Stimulated activated CD8-positive, alpha-beta memory T cell treated with anti-CD3 and anti-CD28 coated beads, Interleukin-12 subunit alpha, Interleukin-12 subunit beta, amount 100 ng/mL, for 24 hours (primary cell): ENCODE measurements around the gene FBXW8.

Source experiments
- DNase-seq: peaks from one replicate; pipeline ENCODE4 v3.0.0-alpha.2; 2020; ENCODE audit errors: extremely low read depth

FBXW8 gene

DNA sequence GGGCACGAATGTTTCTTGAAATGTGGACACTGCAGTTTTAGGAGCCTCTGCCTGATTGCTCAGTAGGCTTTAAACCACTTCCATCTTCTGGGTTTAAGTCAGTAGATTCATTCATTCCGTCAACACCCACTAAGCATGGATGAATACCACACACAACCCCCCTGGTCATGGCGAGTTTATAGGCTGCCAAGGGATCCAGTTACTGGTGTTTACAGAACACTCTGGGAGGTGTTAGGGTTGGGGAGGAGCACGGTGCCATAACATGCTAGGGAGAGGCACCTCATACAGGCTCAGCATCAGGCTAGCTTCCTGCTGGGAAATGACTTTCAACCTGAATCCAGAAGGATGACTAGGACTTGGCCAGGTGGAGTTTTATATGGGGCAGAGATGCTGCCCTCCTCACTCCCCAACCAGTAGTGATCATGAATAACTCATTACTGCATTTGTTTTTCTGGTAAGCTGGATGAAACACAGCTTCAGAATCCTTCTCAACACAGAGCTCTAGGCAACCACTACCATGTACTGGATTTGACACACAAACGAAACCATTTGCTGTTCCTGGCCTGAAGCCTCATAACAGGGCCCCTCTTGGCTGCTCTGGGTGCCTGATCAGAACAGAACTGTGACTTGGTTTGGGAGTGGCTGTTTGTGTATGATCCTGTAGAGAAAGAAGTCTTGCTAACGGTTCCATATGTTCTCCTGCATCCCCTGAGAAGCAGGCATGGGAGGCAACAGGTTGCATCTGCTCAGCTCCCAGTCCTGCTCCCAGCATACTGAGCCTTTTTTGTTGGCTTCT, 47.9 kb downstream of the FBXW8 start:
- DNase-seq = no peak

DNA sequence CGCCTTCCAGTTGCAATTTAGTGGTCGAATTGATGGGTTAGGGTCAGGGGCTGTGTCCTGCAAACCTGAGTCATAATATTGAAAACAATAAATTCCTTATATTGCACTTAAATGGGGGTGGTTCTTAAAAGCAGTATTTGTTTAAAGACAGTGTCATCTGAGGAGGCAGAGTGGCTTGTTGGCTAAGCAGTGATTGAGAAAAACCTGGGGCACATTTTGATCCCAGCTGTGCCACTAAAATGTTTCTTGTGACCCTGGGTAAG, 48.4 kb downstream of the FBXW8 start:
- no peak for DNase-seq

DNA sequence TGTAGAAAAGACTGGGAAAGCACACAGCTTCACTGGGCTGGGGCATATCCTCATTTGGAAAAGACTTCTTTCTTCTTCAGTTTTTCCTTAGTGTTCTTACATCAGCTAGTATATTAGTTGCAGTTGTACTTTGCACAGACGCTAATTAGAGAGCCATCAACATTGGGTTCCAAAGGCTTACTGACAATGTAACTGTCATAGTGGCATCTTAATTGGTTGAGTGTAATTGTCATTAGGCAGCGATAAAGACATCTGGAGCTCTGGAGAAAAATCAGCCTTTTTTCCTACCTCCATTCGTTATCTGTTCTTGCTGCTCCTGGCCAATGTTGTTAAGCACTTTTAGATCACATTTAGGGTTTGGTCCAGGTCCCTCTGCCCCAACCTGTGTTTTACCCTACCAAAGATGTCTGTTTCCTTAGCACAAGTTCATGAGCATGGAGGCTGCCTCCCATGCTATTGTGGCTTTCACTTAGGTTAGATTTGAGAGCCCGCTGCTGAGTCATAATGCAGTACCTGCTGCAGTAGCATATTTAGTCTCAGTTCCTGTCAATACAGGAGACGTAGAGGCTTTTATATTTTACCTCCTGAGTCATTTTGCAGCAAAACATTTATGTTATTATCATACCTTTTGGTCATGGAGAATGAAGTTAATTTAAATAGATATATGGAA, 49.2 kb downstream of the FBXW8 start:
- no peak for DNase-seq

DNA sequence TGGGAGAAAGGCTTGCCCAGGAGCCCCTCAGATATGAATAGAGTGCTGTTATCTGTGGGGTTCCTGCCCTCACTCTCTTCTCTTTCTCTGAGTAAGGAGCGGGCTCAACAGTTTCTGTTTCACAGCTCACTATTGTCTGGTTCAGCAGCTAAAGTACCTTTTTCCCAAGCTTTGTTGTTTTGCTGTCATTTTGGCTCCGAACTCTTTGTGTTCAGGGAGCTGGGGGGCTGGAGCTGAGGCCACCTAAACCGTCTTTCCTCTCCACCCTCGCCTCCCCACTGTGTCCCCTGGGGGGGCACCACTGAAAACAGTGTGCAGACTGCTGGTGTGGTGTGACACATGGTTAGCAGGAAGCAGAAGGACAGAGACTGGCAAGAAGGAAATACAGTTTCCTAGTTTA, 51.4 kb downstream of the FBXW8 start:
- DNase-seq = no peak

DNA sequence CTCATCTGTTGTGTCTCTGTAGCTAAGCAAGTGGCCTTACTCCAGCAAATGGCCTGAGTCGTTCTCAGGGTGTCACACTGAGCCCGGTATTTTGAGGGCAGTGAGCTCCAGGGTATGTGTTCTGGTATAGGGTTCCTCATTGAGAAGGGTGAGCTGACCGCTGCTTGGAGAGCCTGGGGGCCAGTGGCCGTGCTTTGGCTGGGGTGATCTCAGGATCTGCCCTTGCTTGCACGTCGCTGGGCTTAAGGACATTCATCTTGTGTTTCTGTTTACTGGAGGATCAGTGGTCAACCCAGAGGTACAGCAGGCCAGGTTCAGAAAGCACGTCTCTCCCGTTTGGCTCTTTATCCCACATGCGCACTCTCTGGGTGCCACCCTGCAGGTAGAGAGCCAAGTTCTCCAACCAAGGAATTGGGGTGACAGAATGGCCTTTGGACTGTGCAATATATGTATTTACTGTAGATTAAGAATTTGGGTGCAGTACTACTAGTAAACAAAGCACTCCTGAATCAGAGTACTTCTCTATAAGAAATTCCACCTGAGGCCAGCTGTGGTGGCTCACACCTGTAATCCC, 52.1 kb downstream of the FBXW8 start:
- no peak for DNase-seq

DNA sequence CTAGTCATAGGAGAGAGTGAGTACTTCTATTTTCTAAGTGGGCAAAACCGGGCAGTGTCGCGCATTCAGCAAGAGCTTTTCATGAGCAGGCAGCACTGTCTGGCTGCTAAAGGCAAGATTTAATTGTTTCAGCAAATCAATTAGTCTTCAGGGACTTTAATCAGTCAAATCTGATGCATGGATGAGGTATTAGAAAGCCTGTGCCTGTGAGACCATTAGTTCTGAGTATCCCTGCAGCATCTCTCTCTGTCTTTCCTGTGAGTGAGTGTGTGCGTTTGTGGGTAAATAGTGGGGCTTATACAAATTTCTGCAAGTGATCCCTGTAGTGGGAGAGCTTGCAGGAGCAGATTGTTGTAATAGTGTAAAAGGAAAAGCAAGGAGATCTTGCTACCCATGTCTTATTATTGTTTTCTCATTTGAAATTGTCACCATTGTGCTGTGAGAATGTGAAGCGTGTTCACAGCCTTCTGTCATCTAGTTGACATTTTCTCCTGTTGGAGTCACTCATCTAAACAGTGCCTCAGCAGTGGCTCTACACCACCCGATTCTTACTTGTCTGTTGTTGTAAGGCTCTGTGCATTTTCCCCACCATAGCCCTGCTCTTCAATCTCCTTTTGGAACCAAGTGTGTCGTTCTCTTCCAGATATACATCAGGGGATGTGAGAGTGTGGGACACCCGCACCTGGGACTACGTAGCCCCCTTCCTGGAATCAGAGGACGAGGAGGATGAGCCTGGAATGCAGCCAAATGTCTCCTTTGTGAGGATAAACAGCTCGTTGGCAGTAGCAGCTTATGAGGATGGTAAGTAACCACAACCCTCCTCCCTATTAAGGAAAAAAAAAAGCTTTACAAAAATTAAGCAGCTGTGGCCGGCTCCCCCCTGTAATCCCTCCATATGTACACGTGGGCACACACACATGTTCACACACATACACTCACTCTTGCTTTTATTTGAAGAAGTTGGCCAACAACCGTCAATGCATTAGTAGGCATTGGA, 53.6 kb downstream of the FBXW8 start:
- no peak for DNase-seq

DNA sequence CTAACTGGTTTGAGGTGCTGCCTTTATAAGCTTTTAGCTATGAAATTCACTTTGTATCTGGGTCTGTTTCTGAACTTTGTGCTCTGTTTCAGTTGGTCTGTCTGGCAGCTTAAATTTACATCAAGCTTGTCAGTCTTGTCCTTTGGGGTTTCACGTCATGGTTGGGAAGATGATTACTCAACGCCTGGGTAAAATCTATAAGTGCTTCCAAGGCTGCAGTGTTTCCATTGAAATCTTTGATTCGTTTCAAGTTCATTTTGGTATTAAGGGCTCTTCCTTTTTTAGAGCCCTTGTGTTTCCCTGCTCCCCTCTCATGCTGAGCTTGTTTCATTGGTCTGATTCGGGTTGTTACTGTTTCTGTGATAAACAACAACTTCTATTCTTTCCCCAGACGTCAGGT, 58.2 kb downstream of the FBXW8 start:
- DNase-seq = no peak

DNA sequence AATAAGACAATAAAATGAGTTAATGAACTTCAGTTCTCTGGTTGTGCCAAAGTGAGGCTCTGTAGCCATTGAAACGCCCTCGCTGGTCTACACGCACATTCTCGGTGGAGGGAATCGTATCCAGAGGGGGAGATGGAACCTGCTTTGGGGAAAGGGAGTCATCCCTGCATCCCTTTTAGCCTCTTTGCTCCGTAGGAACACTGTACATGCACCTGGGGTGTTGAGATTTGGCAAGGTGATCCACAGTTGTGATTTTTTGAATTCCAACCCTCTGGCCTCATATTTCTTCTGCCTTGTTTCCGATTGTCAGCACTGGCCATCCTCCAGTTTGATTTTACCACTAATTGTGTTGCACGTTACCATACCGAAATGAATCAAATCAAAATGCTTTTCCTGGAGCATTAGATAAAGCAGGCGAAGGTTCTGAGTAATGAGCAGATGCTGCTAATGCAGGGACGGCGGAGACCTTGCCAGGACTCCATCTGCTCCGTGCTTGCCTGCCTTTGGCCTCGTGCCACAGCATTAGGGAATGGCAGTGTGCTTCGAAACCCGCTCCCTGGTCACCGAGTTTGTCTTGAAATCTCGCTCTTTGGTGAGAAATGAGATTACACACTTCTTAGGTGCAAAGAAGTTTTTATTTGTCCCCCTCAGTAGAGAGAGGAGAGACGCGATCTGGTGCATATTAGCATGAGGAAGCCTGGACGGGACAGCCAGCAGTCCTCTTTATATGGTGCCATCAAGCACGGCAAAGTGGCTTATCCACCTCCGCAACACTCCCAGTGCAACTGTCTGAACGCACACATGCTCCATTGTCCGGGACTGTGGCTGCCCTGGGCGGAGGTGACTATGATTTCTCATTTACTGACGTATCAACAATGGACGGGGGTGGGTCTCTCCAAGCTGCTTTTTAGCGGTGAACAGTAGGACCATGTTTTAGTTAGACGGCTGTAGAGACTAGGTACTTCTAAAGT, 59.1 kb downstream of the FBXW8 start:
- no peak for DNase-seq

DNA sequence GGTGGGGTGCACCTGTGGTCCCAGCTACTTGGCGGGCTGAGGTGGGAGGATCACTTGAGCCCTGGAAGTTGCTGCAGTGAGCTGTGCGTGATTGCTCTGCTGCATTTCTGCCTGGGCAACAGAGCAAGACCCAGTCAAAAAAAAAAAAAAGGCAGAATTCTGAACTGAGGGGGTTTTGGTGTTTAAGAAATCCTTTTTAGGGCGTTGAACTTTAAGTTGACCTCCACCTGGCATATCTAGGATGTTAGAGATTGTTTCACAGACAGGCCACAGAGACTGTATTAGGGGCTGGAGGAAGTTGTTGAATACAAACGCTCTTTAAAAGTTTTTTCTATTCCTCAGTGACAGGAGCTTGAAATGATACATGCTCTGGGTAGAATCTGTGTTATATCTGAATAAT, 60.5 kb downstream of the FBXW8 start:
- no peak for DNase-seq

DNA sequence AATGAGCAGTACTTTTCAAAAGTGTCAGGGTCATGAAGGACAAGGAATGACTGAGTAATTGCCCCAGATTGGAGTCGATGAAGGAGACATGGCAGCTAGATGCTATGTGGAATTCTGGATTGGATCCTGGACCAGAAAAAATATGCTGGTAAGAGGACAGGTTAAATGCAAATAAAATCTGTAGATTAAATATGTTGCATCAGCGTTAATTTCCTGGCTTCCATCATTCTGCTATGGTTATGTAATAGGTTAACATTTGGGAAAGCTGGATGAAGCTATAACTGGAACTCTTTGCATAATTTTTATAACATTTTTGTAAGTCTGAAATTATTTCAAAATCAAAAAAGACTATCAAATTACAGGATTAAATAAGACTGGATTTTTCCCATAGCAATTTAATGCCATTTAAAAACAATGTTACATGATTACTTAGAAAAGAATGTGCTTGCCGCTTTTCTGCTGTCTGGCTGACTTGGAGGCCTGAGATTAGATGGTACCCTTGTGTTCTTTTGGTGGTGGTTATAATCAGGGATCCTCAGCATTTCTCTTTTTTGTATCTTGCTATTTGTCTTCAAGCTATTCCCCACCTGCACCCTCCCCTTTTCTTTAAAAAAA, 65.1 kb downstream of the FBXW8 start:
- no peak for DNase-seq

DNA sequence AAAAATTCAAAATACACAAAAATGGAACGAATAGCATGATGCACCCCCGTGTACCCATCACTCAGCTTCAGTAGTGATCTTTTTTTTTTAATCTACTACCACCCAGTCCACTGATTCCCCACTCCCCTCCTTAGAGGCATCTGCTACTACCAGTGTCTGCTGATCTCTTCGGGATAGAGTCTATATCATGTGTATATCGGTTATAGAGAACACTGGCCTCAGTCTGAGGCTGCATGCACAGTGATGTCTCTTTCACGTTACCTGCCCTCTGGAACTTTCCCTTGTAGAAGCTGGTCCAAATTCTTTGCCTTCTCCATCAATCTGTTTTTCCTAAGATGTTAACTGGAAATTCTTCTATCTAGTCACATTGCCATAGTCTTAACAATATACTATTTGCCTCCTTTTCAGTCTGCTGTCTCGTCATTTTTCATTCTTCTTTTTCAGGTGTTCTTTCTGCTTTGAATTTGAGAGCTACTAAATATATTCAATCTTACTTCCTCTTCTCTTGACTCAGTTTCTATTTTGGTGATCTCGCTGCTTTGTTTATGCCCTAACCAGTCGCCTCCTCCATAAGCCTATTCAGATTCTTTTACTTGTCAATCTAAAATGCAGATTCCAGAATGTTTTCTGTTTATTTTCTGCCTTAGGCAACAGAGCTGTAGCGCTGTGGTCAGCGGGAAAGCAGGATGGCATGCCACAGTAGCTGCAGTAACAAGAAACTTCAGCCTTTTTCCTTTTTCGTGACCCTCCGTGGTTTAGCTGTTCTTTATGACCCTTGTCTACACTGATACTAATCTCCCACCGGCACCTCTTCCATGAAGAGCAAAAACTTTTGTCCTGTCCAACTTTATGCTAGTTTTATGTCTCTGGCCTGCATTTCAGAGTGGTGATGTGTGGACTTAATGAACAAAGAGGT, 67.0 kb downstream of the FBXW8 start:
- no peak for DNase-seq

DNA sequence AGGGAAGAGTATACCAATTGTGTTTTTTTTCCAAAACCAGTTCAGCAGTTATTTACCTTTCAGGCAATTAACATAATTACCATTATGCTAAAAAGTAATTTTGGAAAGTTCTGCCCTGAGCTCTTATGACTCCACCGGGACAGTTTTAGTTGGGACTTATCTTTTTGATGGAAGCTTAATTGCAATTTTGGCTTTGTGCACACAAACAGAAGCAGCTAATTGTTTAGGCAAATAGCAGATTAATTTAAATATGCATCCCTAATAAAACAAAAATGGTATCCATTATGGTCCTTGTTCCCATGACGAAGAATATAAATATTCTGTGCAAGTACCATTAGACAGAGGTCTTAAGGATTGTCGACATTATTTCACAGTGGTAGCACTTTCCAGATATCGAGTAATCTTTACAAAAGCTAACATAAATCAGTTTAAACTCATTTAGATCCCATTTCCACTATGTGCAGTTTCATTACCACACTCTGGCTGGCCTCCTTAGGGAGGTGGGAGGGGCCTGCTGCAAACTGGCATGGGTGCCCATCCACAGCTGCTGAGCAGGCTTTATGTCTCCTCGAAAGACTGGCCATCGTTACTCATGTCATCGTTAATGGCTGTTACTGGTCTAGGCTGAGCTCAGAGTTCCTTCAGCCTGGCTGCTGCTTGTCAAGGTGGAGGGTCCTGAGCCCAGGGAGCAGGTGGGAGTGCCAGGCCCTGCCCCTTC, 68.2 kb downstream of the FBXW8 start:
- no peak for DNase-seq

DNA sequence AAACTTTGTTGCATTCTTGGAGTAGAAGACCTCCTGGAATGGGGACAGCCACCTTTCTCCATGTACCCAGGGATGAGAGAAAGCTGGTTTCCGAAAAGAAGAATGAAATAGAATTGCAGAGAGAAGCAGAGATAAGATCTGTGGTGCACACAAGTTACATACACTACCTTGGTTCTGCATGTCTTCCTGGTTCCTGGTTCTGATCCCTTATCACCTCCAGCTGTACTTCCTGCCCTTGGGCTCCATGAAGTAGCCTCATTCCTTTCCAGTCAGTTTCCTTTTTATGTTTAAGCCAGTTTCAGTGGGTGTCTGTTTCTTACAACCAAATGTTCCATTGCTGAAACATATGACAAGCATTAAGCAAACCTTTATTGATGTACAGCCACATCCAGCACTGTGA, 69.3 kb downstream of the FBXW8 start:
- DNase-seq = no peak

DNA sequence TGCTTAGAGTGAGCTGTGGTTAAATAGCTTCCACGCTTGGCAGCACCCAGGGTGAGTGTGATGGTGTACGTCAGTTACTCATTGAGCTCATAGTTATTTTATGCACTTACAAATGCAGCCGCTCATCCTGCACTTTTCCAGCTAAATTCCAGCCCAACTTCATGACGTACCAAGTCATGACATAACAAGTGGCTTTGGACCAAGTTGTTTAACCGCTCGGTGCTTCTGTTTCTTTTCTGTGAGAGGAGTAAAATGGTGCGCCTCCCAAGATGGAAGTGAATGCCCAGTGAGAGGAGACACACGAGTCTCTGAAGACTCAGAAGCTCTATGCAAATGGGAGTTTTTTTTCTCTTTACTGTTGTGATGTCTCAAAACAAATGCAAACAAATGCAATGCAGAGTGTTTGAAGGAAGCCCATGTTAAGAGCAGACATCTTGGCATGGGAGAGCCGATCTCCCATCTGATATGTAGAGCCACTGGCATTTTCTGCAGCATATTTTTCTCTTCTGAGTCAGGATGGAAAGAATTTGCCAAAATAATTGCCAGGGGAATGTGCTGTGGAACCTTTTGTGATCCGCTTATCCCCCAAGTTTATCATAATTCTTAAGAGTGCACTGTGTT, 72.2 kb downstream of the FBXW8 start:
- no peak for DNase-seq

DNA sequence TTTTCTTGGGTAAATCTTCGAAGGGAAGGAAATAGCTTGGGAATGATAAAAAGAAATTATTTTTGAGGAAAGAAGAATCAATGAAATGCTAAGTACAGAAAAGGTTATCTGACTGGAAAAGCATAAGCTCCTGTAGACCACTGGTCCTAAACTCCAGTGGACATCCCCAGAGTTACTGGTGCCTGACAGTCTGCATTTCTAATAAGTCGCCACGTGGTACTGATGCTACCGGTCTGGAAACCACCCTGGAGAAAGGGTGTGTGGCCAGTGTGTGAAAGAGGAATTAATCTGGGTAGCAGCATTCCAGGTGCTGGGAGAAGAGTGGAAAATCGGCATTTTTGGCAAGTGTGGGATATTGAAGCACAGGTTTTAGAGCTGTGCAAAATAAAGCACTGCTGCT, 73.3 kb downstream of the FBXW8 start:
- no peak for DNase-seq

DNA sequence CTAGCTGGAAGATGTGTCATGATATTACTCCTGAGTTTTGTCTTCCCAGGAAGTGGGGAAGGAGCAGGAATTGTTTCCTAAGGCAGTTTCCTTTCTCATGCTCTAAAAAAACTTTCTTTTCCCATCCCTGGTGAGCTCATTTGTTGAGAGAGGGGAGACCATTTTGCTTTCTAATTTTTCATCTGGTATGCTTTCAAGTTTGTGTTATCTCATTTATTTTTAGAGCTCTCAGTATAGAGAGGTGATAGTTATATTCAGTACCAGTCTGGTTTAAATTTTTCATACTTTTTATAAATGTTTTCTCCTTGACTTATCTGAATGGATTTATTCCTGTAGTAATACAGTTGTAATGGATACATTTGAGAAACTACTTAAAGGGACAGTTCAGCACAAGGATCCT, 79.6 kb downstream of the FBXW8 start:
- DNase-seq = no peak

DNA sequence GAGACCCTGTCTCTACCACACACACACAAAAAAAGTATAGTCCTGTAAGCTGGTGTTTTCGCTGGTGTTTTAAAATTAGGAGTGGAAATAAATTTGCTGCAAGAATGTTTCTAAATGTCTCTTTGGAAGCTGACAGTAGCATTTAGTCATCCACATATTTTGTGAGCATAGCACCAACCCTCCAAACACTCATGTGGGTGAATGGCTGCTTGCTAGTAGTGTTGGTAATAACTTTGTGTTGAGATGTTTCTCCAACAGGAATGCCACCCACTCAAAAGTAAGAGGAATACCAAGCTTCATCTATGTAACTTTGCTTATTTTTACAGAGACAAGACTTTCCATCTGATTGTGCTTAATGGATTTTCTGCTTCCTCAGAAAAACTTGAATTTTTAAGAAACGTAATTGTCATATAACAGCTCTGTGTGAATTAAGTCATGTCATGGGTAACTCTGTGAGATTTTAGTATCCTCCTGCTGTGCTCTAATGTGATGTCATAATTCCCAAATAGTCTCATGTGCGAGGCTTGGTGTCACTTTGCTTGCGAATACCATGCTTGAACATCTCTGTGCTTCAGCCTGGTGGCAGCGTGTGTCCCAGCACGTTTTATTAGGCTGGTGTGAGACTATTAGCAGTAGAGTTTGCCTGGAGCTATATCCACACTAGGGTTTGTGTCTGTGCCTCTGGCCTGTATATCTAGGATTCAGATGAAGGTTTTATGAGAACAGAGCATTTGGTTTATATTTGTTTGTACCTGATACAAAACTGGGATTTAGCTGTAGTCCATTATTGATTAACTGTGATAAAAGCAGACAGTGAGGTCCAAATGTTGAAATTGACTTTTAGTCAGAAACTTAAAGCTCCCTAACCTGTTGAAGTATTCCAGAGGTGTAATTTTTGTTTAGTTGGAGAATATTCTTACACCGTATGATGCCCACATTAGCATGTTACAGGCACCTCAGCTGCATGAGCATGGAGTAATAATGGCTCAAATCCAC, 80.5 kb downstream of the FBXW8 start:
- no peak for DNase-seq
